ENCODE data around the gene ACD.

The ACD gene

DNA sequence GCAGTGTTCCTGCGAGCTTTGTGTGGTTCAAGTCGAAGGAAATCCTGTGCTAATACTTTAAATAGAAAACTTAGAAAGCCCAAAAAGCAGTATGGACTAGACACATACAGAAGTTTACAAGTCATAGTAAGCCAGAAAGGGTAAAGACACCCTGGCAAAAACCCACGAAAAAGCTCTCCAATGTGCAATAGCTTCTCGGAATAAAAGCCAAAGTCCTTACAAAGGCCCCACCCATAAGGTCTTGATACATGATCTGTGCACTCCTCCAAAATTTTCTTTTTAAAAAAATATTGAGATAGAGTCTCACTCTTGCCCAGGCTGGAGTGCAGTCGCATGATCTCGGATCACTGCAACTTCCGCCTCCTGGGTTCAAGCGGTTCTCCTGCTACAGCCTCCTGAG, 16.9 kb upstream of the ACD start:
- POLR2A ChIA-PET = no interaction called here
- no peak for DNase-seq (ENCODE audit: low read depth, low spot score)
- TF ChIP-seq, protein P1, sequence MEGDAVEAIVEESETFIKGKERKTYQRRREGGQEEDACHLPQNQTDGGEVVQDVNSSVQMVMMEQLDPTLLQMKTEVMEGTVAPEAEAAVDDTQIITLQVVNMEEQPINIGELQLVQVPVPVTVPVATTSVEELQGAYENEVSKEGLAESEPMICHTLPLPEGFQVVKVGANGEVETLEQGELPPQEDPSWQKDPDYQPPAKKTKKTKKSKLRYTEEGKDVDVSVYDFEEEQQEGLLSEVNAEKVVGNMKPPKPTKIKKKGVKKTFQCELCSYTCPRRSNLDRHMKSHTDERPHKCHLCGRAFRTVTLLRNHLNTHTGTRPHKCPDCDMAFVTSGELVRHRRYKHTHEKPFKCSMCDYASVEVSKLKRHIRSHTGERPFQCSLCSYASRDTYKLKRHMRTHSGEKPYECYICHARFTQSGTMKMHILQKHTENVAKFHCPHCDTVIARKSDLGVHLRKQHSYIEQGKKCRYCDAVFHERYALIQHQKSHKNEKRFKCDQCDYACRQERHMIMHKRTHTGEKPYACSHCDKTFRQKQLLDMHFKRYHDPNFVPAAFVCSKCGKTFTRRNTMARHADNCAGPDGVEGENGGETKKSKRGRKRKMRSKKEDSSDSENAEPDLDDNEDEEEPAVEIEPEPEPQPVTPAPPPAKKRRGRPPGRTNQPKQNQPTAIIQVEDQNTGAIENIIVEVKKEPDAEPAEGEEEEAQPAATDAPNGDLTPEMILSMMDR (IDR thresholded peaks at IDR 0.05; ENCODE audit: insufficient read depth, low read length, missing control alignments) = no peak
- CTCF ChIA-PET = interaction anchor here (0.6 to 10.7 kb wide), 2 partner anchors 7 to 11 kb away, joined by 3 to 87 read pairs; partner anchors contain the start of genes C16orf86 and ENKD1
- H3K4me3 ChIP-seq (ENCODE audit: low read depth, low read length) = no peak overlapping the region

DNA sequence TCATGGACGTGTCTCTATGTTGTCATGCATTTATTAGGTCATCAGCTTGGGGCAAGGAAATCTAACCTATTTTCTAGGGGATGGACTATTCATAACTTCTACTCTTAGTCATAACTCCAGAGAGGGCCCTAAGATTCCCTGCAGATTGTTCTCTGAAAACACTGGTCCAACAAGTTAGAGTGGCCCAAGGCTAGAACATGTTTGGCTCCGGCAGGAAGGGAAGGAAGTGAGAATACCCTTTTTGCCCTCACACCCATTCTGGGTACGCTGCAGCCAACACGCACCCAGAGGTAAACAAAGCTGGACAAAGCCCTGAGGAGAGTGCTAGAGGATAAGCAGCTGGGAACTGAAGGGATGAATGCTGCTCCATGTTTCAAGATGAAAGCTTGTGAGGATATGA, 16.5 kb upstream of the ACD start:
- CTCF ChIA-PET = interaction anchor here (0.6 to 10.7 kb wide), 2 partner anchors 7 to 11 kb away, joined by 3 to 87 read pairs; partner anchors contain the start of genes C16orf86 and ENKD1
- POLR2A ChIA-PET = no interaction called here
- DNase-seq (ENCODE audit: low read depth, low spot score) = no peak
- TF ChIP-seq, protein P1 (IDR thresholded peaks at IDR 0.05; ENCODE audit: insufficient read depth, low read length, missing control alignments) = no peak
- H3K4me3 ChIP-seq (ENCODE audit: low read depth, low read length) = no peak overlapping the region

DNA sequence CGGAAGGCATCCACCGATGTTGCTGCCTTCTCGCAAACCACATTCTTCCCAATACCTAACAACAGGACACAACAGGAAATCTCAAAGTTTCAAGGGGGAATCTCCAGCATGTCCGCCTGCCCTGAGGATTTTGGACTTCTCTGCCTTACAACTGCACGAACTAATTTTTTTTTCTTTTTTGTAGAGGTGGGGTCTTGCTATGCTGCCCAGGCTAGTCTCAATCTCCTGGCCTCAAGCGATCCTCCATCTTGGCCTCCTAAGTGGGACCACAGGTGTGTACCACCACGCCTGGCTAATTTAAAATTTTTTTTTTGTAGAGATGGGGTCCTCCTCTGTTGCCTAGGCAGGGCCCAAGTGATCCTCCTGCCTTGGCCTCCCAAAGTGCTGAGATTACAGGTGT, 15.9 kb upstream of the ACD start:
- no peak for DNase-seq (ENCODE audit: low read depth, low spot score)
- TF ChIP-seq, protein P1 (IDR thresholded peaks at IDR 0.05; ENCODE audit: insufficient read depth, low read length, missing control alignments) = no peak
- H3K4me3 ChIP-seq (ENCODE audit: low read depth, low read length) = no peak overlapping the region
- CTCF ChIA-PET = interaction anchor here (10.7 kb wide), 1 partner anchor 6 kb away, joined by 87 read pairs; the partner anchor contains the start of genes C16orf86 and ENKD1
- POLR2A ChIA-PET = no interaction called here

DNA sequence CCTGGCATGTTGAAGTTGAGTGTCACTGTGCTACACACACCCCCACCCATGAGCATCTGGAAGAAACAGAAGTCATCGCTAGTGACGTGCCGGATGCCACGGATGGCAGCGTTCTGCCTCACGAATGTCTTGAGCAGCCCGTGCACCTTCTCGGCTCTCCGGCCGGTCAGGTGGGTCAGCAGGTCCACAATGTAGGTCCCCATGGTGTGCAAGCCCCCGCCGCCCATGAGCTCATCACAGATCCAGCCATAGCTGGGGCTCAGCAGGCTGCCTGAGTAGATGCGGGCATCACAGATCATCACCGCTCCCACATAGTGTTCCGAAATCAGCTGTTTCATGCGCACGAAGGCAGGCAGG, 15.5 kb upstream of the ACD start:
- DNase-seq (ENCODE audit: low read depth, low spot score) = no peak
- CTCF ChIA-PET = no interaction called here
- H3K4me3 ChIP-seq (ENCODE audit: low read depth, low read length) = no peak overlapping the region
- TF ChIP-seq, protein P1 (IDR thresholded peaks at IDR 0.05; ENCODE audit: insufficient read depth, low read length, missing control alignments) = no peak
- POLR2A ChIA-PET = no interaction called here

DNA sequence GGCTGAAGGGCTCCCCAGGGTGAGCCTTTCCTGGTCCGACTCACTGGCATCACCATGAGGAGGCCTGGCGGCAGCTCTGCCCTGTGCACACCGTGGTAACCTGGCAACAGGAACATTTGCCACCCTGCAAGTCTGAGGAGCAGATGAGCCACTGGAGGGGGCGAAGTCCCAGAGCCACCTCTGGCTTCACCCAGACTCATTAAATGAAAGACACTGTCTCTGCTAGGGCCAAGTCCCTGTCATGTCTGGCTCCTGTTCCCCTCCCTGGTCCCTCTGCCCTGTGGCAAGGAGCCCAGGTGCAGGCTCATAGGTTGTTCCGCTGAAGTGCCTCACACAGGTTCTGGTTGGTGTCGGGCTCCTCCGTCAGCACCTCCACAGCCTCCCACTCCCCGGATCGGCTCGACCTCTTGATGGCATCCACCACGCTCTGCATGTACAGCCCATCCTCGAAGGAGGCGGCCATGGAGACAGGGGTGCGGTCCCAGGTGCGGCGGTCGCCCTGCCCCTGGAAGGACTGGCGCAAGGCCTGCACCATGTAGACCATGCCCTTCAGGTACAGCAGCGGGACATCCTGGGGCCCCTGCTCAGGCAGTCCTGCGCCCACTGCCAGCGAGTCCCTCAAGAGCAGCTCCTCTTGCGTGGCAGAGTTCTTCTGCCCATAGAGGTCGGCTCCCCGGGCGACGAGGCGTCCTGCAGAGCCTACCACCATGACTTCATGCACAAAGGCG, 15.0 kb upstream of the ACD start:
- CTCF ChIA-PET = interaction anchor here (1.0 to 19.0 kb wide), 3 partner anchors 9 to 152 kb away, joined by 3 to 605 read pairs (median 3); partner anchors contain the start of gene RIPOR1

More for the DNA sequence above, 15.0 kb upstream of the ACD start:
- POLR2A ChIA-PET = no interaction called here
- no peak overlapping the region for H3K4me3 ChIP-seq (ENCODE audit: low read depth, low read length)
- DNase-seq (ENCODE audit: low read depth, low spot score) = no peak
- TF ChIP-seq, protein P1 (IDR thresholded peaks at IDR 0.05; ENCODE audit: insufficient read depth, low read length, missing control alignments) = no peak

Data from AG04449 (cell line).